Brain microvascular endothelial cell (primary cell): ENCODE data around the gene ENPEP.
"Not testable (repeated sequence)": the region's sequence is repeated elsewhere in the genome, so short reads cannot be mapped to it uniquely, and the experiment has no call there.

Experiments
- DNase-seq: peaks from one replicate; pipeline ENCODE4 v3.0.0-alpha.2; 2020
- H3K27ac ChIP-seq: fragments of 250-450 bp; sonication (Bioruptor Pico); 2 replicates; pipeline ENCODE4 v1.5.1; 2020; ENCODE audit warnings: mild to moderate bottlenecking, moderate library complexity
- H3K27me3 ChIP-seq: fragments of 250-450 bp; sonication (Bioruptor Pico); replicated peaks from 2 replicates; pipeline ENCODE4 v1.5.1; 2020; ENCODE audit warnings: mild to moderate bottlenecking
- H3K36me3 ChIP-seq: fragments of 250-450 bp; sonication (Bioruptor Pico); replicated peaks from 2 replicates; pipeline ENCODE4 v1.5.1; 2020; ENCODE audit warnings: mild to moderate bottlenecking
- H3K4me3 ChIP-seq: 2 replicates; pipeline ENCODE4 v1.5.1; 2011; ENCODE audit warnings: low read depth, mild to moderate bottlenecking, control low read depth, low read length, moderate library complexity
- in situ Hi-C: cut with HindIII; loops from 2 replicates; pipeline ENCODE4 v1.10.0; 2017; ENCODE audit warnings: low sequenced_read_pairs, low pct_ligation_motif_present
- TF ChIP-seq, protein P1 (sequence below): IDR thresholded peaks from 2 replicates; pipeline ENCODE4 v1.5.1; 2011; ENCODE audit warnings: low read depth, mild to moderate bottlenecking, moderate library complexity, low read length, control low read depth, inconsistent platforms; ENCODE audit errors: missing control alignments

Gene ENPEP

DNA sequence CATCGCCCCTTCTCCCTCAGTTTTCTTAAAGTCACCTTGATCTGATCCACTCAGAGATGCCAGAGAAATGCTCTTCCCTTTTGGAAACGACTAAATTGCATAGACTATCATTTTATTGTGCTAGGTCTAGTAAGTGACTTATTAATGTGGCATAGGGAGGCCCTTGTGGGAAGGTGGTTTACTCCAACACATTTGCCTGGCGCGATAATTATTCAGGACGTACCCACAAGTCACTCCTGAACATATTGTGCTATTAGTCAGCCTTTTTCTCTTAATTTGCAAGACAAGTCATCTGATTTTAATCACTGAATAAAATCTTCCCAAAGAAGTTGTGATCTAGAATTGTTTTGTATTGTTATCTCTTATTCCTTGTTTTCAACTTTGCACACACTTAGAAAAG is 7.6 kb downstream of the ENPEP start:
- TF ChIP-seq, protein P1, sequence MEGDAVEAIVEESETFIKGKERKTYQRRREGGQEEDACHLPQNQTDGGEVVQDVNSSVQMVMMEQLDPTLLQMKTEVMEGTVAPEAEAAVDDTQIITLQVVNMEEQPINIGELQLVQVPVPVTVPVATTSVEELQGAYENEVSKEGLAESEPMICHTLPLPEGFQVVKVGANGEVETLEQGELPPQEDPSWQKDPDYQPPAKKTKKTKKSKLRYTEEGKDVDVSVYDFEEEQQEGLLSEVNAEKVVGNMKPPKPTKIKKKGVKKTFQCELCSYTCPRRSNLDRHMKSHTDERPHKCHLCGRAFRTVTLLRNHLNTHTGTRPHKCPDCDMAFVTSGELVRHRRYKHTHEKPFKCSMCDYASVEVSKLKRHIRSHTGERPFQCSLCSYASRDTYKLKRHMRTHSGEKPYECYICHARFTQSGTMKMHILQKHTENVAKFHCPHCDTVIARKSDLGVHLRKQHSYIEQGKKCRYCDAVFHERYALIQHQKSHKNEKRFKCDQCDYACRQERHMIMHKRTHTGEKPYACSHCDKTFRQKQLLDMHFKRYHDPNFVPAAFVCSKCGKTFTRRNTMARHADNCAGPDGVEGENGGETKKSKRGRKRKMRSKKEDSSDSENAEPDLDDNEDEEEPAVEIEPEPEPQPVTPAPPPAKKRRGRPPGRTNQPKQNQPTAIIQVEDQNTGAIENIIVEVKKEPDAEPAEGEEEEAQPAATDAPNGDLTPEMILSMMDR, result no peak
- no peak for DNase-seq
- Histone ChIP-seq H3K36me3 (no peaks in the 10 kb centered on the region), H3K4me3 (no peak overlapping the region), H3K27ac (no peak overlapping the region), H3K27me3 (no peaks in the 10 kb centered on the region)
- in situ Hi-C loops, result no loop called here

DNA sequence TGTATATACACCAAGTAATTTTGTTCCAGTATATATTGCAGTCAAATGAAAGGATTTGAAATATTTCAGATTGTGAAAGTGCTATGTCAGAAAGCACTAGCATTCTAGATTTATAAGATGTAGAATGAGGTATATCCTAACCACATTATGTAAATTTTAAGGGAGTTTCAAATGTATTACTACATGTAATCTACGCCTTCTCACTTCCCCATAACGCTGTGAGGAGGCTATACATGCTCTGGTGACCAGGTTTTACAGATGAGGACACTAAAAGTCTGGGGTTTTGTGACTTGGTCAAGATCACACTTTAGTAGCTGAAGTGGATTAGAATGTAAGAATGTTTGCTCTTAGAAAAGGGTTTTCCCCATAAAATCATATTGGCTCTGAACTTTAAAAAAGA is 8.1 kb downstream of the ENPEP start:
- in situ Hi-C loops, result no loop called here
- no peak for DNase-seq
- TF ChIP-seq, protein P1, result no peak
- Histone ChIP-seq H3K36me3 (no peaks in the 10 kb centered on the region), H3K27ac (peak overlapping the region; percentile 30), H3K4me3 (no peak overlapping the region), H3K27me3 (no peaks in the 10 kb centered on the region)

DNA sequence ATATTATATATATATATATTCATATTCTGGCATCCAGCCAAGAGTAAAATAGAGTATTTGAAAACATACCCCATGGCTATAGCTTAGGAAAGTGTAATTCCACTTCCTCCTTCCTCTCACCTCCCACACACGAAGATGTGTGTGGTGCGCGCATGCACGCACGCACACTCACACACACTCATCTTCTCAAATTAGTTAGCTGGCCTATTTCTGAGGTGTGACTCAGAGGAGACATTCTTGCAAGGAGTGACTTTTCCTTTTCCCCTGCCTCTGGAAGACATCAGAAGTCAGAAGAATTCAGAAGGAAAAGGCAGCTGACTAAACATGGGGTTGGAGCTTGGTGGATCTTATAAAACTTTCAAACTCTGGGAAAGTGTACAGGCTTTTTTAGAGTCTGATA is 8.8 kb downstream of the ENPEP start:
- peak; percentile 86 for DNase-seq
- Histone ChIP-seq H3K36me3 (no peaks in the 10 kb centered on the region), H3K27ac (peak overlapping the region; percentile 27), H3K4me3 (no peak overlapping the region), H3K27me3 (no peaks in the 10 kb centered on the region)
- in situ Hi-C loops, result no loop called here
- TF ChIP-seq, protein P1, result no peak

DNA sequence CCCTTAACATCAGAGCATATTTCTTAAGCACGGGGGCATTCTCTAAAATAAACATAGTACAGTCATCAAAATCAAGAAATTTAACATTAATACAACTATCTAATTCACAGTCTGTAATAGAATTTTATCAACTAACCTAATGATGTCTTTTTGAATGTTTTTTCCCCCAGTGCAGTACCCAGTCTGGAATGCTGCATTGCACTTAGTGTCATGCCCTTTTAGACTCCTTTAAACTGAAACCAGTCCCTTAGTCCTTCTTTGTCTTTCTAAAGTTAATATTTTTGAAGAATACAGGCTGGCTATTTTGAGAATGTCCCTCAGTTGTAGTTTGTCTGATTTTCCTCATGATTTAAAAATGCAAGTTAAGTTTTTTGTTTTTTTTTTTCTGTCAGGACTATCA is 9.5 kb downstream of the ENPEP start:
- Histone ChIP-seq H3K27ac (no peak overlapping the region), H3K4me3 (no peak overlapping the region), H3K36me3 (no peaks in the 10 kb centered on the region), H3K27me3 (no peaks in the 10 kb centered on the region)
- no peak for DNase-seq
- TF ChIP-seq, protein P1, result no peak
- in situ Hi-C loops, result no loop called here

DNA sequence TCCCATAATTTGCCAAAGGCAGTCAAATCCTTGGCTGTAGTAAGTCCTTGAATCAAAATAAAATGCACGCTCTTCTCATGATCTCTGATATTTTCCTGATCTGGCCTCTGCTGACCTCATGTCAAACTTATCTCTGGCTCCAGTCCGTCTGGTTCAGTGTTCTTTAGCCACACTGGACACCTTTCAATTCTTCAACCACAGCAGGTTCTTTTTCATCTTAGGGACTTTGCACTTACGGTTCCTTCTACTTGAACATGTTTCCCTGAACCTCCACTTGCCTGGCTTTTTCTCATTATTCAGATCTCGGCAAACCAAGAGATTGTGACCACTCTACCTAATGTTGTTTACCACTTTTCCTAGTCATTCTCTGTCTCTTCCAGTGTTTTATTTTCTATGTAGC is 10.3 kb downstream of the ENPEP start:
- Histone ChIP-seq H3K4me3 (no peak overlapping the region), H3K27me3 (no peaks in the 10 kb centered on the region), H3K27ac (no peak overlapping the region), H3K36me3 (no peaks in the 10 kb centered on the region)
- in situ Hi-C loops, result no loop called here
- DNase-seq, result no peak
- TF ChIP-seq, protein P1, result no peak

DNA sequence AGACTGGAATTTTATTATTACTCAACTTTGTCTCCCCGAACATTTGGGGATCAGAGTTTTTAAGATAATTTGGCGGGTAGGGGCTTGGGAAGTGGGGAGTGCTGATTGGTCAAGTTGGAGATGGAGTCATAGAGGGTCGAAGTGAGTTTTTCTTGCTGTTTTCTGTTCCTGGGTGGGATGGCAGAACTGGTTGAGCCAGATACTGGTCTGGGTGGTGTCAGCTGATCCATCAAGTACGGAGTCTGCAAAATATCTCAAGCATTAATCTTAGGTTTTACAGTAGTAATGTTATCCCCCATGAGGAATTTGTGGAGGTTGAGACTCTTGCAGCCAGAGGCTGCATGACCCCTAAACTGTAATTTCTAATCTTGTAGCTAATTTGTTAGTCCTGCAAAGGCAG is 10.9 kb downstream of the ENPEP start:
- H3K4me3 ChIP-seq, H3K27ac ChIP-seq, DNase-seq, H3K36me3 ChIP-seq, in situ Hi-C loops, H3K27me3 ChIP-seq: not testable (repeated sequence)
